Measurements from ENCODE around the gene POPDC2.

The POPDC2 gene

GRCh38 chr3:119604878-119605277, 55.5 kb downstream of the POPDC2 start:
- in situ Hi-C loops (cut with MboI; ENCODE audit: low pct_unique_long_range_greater_than_20kb, low sequenced_read_pairs, unreplicated experiment), result no loop called here
- DNase-seq (ENCODE audit: low spot score), result no peak
- TF ChIP-seq CTCF (IDR thresholded peaks at IDR 0.05; ENCODE audit: extremely low read depth, insufficient read depth, missing control alignments), result no peak

GRCh38 chr3:119602676-119603075, 57.7 kb downstream of the POPDC2 start:
- in situ Hi-C loops (cut with MboI; ENCODE audit: low pct_unique_long_range_greater_than_20kb, low sequenced_read_pairs, unreplicated experiment), result no loop called here
- no peak for DNase-seq (ENCODE audit: low spot score)
- TF ChIP-seq CTCF (IDR thresholded peaks at IDR 0.05; ENCODE audit: extremely low read depth, insufficient read depth, missing control alignments), result no peak

DNA sequence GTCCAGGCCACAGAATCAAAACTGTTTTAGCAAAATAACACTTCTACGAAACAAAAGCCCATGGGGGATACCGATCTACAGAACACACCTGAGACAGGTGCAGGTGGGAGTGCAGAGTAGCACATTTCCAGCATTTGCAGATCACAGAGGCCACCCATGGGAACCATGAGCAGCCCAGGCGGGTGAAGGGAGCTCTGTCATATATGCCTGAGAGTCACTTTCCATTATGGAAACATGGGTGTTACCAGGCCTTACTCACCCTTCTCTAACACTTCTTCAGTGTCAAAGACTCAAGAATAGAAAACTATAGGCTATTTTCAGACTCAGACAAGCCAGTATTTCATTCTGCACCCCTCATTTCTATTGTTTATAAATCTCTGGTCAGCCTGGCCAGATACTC, 59.2 kb downstream of the POPDC2 start:
- DNase-seq (ENCODE audit: low spot score), result no peak
- in situ Hi-C loops (cut with MboI; ENCODE audit: low pct_unique_long_range_greater_than_20kb, low sequenced_read_pairs, unreplicated experiment), result no loop called here
- TF ChIP-seq CTCF (IDR thresholded peaks at IDR 0.05; ENCODE audit: extremely low read depth, insufficient read depth, missing control alignments), result no peak

DNA sequence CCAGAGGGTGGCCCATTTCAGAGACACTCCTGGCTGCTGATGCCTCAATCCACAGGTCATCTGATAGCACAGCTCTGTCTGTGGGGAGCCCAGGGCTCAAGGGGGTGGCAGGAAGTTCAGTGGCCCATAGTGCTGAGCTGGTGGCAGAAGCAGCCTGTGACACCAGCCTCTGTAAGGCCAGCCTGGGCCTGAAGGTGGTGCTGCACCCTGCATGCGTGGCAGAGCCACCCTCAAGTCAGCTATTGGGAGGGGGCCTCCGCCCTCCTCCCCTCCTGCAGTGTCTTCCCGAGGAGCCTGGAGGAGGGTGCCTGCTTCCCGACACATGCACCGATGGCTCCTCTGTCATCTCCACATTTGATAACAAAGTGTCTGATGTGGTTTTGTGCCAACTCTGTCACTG, 59.7 kb downstream of the POPDC2 start:
- in situ Hi-C loops (cut with MboI; ENCODE audit: low pct_unique_long_range_greater_than_20kb, low sequenced_read_pairs, unreplicated experiment), result no loop called here
- DNase-seq (ENCODE audit: low spot score), result peak; percentile 46
- peak; percentile 88 for TF ChIP-seq CTCF (IDR thresholded peaks at IDR 0.05; ENCODE audit: extremely low read depth, insufficient read depth, missing control alignments)

DNA sequence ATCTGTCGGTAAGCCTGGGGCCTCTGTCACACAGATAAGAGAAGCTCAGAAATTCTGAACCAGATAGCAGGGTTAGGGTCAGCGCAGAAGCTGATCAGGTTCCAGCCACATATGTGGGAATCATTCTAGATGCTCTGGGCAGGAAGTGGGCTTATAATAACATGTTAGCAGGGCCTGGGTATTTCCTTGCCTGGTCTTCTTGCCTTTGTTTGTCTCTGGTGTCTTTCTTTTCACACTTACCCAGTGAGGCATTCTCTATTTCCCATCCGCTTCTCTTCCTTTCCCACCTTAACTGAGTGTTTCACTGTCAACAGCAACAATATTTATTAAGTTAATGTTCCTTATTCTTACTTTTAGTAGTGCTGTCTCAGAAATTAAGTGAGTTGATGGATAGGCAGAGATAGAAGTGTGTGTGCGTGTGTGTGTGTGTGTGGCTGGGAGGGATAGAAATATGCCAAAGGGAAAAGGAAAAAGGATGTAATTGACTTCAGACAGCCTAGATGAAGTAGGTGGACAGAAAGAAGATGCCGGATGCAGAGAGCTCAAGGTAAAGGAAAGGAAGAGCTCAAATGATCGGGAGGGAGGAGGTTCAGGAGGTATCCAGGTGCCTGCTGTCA, 60.7 kb downstream of the POPDC2 start:
- in situ Hi-C loops (cut with MboI; ENCODE audit: low pct_unique_long_range_greater_than_20kb, low sequenced_read_pairs, unreplicated experiment), result no loop called here
- TF ChIP-seq CTCF (IDR thresholded peaks at IDR 0.05; ENCODE audit: extremely low read depth, insufficient read depth, missing control alignments), result no peak
- no peak for DNase-seq (ENCODE audit: low spot score)

- TF ChIP-seq CTCF (IDR thresholded peaks at IDR 0.05; ENCODE audit: extremely low read depth, insufficient read depth, missing control alignments), result no peak
- in situ Hi-C loops (cut with MboI; ENCODE audit: low pct_unique_long_range_greater_than_20kb, low sequenced_read_pairs, unreplicated experiment), result no loop called here
- DNase-seq (ENCODE audit: low spot score), result peak; percentile 54
Observed at GRCh38 chr3:119598410-119599098, 61.8 kb downstream of the POPDC2 start.

Data from GM13977 (cell line).